GM18858 (cell line): ENCODE results near the gene NSUN2.
"Not testable (repeated sequence)": the region's sequence is repeated elsewhere in the genome, so short reads cannot be mapped to it uniquely, and the experiment has no call there.

Experiments
- ATAC-seq: cut with Tn5 transposase; IDR thresholded peaks from one replicate; pipeline ENCODE4 v1.9.1; 2021; ENCODE audit not compliant: unreplicated experiment

The NSUN2 gene

GRCh38 chr5:6584727-6585126, 48.1 kb downstream of the NSUN2 start:
- no peak for ATAC-seq

DNA sequence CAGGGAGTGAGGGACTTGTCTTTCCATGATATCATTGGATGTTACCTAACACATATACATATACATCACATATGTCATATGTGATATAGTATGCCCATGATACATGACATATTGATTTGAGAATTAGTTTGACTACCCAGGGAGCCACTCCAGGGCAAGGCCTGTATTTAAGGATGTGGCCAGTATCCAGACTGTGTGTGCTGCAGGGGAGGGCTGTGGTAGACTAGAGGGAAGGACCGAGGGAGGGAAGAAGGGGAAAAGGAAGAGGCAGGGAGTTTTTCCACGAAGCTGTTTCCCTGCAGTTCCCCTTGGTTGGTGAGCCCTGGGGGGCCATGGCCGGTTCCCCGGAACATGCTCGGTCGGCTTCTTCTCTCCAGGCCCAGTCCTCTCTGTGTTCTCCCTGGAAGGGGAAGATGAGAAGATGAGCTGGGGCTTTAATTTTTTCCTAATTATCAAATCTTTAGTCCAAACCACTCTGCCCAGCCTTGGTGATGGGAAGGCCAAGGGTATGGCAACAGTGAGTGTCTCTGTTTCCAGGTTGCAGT, 48.7 kb downstream of the NSUN2 start:
- ATAC-seq, result no peak

GRCh38 chr5:6583049-6583880, 49.6 kb downstream of the NSUN2 start:
- no peak for ATAC-seq

DNA sequence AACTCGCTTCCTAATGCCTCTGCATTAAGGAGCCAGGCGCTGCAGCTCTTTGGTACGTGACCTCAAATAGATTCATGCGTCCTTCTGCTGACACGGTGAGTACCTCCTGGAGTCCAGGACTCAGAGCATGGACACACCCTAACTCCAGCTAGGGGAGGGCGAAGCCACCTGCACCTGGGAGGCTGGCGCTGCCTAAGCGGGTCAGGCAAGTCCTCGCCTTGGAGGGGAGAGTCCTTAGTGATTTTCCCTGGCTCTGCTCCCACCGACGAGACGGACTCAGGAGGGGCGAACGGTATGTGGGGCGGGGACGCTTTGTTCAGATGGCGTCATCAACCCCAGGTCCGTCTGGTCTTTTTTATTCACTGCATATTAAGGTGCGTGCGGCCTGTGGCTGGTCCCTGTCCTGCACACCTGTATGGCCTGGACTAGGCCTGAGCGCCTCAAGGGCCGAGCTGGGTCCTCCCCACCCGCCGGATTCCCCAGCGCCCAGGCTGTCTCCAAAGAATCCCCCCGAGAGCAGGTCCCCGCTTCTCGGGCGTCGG, 50.3 kb downstream of the NSUN2 start:
- ATAC-seq, result no peak

- ATAC-seq, result no peak
Observed at GRCh38 chr5:6581559-6582426, 51.1 kb downstream of the NSUN2 start.

DNA sequence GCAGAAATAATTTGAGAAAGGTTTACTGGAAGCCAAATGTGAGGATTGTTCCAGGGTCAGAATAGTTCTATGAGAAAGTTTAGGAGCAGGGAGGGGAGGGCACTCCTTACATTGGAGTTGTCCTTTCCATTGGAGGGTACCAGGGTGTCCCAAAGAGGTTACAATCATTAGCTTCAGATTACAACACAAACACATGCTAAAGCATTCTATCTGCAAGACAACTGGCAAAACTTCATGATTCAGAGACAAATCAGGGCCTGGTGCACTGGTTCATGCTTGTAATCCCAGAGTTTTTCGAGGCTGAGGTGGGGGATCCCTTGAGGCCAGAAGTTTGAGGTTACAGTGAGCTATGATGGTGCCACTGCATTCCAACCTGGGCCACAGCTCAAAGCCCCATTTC, 51.8 kb downstream of the NSUN2 start:
- no peak for ATAC-seq

DNA sequence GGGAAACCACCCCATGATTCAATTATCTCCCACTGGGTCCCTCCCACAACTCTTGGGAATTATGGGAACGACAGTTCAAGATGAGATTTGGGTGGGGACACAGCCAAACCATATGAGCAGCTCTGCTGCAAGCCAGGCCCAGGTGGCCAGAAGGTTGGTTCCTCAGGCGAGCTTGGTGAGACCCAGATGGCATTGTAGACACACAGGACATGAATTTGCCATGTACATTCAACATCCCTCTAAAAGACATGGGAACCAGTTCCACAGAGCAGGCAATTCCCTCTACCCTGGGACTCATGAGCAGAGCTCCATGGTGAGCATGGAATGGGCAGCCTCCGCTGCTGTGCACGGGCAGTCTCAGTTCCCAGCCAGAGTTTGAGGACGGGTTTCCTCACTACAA, 53.3 kb downstream of the NSUN2 start:
- ATAC-seq, result no peak

DNA sequence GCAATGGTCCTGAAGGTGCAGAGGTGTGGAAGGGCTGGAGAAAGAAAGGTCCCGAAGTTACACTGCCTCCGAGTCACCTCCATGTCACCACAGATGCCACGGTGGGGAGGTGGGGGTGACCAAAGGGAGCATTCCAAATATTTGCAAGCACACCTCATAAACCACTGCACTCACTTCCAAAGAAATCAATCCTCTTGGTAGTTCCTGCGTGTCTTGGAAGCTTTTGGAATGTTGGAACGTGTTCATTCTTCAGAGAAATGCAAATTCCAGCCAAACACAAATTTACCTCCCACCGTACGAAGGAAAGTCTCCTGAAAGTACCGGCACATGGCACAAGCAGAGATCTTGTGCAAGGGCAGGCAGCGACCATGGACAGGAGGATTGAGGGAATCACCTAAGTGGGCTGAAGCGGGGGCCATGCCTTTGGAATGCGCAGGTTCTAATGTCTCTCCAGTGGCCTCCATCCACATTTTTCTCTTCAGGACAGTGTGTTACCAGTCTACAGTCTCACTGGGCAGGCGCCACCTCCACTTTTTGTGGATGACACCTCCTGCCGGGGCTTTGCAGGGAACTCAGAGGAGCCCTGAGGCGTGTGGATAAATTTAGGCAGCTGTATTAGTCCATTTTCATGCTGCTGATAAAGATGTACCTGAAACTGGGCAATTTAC, 54.0 kb downstream of the NSUN2 start:
- ATAC-seq, result no peak

GRCh38 chr5:6576861-6577501, 55.9 kb downstream of the NSUN2 start:
- ATAC-seq, result no peak

- ATAC-seq, result no peak
Observed at GRCh38 chr5:6574537-6575245, 58.2 kb downstream of the NSUN2 start.

DNA sequence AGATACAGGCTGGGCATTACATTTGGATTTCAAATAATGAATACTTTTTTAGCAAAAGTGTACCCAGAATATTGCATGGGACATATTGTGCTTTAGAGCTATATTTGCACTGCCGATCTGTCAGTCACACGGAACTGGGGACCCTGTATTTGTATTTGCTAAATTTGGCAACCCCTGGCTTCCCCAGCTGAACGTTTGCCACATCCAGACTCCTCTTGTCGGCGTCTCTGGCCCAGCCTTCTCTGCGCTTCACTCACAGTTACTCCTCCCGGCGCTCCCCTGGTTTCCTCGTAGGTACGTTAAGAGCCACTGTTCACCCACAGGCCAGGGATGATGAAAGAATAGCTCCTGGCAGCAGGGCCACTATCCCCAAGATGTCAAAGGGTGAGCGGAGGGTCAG, 58.7 kb downstream of the NSUN2 start:
- ATAC-seq, result no peak

DNA sequence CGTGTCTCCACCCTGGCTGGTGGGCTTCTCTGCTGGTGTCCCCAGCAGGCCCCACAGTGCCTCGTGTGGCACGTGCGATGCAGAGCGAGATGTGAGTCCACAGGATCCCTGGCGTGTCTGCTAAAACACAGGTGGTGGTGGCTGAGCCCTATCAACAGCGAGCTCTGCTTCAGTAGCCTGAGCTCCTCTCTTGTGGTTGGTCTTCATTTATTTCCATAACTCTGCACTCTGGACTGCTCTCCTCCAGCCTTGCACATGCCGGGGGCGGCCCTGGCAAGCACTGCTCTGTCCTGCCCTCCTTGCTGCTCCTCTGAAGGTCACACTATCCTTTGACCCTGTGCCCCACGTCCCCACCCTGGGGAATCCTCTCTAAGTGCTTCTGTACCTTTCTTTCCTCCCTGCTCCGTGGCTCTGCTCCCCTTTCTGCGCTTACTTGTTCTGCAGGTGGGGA, 59.2 kb downstream of the NSUN2 start:
- no peak for ATAC-seq

GRCh38 chr5:6572825-6573380, 59.9 kb downstream of the NSUN2 start:
- ATAC-seq, result no peak

DNA sequence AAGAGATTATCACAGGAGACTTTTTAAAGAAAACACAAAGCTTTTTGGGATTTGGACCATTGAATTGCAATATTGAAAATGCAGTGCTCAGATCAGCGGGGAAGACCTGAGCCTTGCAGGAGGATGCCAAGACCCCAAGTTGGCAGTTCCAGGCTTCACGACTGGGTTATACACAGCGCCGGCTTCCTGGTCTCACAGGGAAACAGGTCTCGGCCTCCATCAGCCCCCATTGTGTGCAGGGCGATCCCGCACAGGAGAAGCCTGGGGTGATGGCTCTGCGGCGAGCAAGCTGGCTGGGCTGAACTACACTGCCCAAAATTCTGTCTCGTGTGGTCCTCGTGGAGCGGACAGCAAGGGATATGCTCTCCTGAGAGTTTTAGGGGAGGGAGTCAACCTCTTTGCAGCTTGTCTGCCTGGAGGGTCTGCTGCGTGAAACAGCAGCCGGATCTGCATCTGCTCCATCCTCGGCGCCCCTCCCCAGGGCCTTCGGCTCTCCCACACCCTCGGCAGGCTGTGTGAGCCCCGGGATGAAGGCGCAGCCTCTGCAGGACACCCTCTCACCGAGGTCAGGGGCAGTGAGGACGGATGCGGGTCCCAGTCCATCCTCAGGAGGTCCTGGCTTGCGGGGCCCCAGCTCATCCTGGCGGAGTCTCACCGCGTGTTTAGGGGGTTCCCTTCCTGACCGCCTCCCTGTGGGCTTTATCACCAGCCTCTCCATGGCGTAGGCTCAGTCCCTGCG, 60.6 kb downstream of the NSUN2 start:
- no peak for ATAC-seq

- not testable (repeated sequence) for ATAC-seq
Observed at GRCh38 chr5:6571607-6572006, 61.2 kb downstream of the NSUN2 start.

DNA sequence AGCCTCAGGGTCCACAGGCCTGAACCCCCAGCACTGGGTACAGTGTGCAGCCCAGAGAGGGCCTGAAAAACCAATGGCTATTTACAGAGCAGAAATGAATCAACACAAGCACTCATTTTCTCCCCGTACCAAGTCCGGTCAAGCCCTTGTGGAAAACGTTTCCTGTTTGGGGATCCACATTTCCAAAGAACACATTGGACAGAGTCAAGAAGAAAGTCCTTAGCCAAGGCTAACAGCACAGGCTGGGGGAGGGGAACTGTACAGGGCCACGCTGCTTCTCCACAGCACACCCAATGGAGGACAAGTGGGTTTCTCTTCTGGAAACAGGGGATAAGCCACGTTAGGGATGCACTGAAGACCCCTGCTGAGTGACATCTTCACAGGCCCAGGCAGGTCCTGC, 62.3 kb downstream of the NSUN2 start:
- no peak for ATAC-seq

- no peak for ATAC-seq
Observed at GRCh38 chr5:6568889-6569288, 64.0 kb downstream of the NSUN2 start.

- ATAC-seq, result no peak
Observed at GRCh38 chr5:6568383-6568782, 64.5 kb downstream of the NSUN2 start.

GRCh38 chr5:6567835-6568234, 65.0 kb downstream of the NSUN2 start:
- ATAC-seq, result no peak
